Measurements from ENCODE around the gene TEKT1.
"Not testable (repeated sequence)": the region's sequence is repeated elsewhere in the genome, so short reads cannot be mapped to it uniquely, and the experiment has no call there.

GRCh38 chr17:6846138-6846537 is 14.6 kb upstream of the TEKT1 start:
- not testable (repeated sequence) for TF ChIP-seq ARID3A (IDR thresholded peaks at IDR 0.05; ENCODE audit: borderline replicate concordance, low read depth, low read length); MAFG (tag; conservative IDR thresholded peaks at IDR 0.05); DNMT1 (IDR thresholded peaks at IDR 0.05); ZZZ3 (IDR thresholded peaks at IDR 0.05); TFAP4 (CRISPR knock-in tag; IDR thresholded peaks at IDR 0.05; ENCODE audit: borderline replicate concordance); NFYB (IDR thresholded peaks at IDR 0.05; ENCODE audit: extremely low read depth, insufficient read length); ZNF212 (CRISPR knock-in tag; IDR thresholded peaks at IDR 0.05); MED1 (CRISPR knock-in tag; IDR thresholded peaks at IDR 0.05; ENCODE audit: borderline replicate concordance); SMARCB1 (IDR thresholded peaks at IDR 0.05; ENCODE audit: insufficient read length, low read depth); CC2D1A (IDR thresholded peaks at IDR 0.05)
- TF ChIP-seq EP300 (IDR thresholded peaks at IDR 0.05; ENCODE audit: low read length) (peak; percentile 47; the same call in 1 of the 2 replicates), ESRRA (IDR thresholded peaks at IDR 0.05; ENCODE audit: borderline replicate concordance, low read depth) (peak; percentile 39; the same call in 1 of the 2 replicates)
- TF ChIP-seq, protein P1, sequence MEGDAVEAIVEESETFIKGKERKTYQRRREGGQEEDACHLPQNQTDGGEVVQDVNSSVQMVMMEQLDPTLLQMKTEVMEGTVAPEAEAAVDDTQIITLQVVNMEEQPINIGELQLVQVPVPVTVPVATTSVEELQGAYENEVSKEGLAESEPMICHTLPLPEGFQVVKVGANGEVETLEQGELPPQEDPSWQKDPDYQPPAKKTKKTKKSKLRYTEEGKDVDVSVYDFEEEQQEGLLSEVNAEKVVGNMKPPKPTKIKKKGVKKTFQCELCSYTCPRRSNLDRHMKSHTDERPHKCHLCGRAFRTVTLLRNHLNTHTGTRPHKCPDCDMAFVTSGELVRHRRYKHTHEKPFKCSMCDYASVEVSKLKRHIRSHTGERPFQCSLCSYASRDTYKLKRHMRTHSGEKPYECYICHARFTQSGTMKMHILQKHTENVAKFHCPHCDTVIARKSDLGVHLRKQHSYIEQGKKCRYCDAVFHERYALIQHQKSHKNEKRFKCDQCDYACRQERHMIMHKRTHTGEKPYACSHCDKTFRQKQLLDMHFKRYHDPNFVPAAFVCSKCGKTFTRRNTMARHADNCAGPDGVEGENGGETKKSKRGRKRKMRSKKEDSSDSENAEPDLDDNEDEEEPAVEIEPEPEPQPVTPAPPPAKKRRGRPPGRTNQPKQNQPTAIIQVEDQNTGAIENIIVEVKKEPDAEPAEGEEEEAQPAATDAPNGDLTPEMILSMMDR (IDR thresholded peaks at IDR 0.05 in 2 of 3, conservative IDR thresholded peaks at IDR 0.05 in 1 of 3; ENCODE audit: insufficient read depth in 2 of 3, low read depth in 1 of 3, low read length in 3 of 3) = not testable (repeated sequence)
